ENCODE results near the gene CNTN4.

DNA sequence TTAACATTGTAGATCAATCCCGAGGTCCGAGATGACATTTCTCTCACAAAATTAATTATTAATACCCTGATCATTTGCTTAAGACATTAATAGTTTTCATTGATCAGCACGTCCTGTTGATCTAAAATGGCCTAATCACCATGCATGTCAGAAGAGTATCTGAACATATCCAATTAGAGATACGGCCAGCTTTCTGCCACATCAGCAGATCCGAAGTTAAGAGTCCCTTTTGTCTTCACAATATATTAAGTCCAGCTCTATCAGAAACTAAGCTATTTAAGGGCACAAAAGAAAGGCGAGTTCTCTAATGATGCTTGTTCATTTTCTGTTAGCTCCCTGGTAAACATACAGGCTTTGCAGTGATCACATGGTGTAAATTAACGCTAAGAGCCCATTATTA lies 470.3 kb downstream of the CNTN4 start:
- no peak for TF ChIP-seq RAD21 (IDR thresholded peaks at IDR 0.05)
- TF ChIP-seq, protein P1, sequence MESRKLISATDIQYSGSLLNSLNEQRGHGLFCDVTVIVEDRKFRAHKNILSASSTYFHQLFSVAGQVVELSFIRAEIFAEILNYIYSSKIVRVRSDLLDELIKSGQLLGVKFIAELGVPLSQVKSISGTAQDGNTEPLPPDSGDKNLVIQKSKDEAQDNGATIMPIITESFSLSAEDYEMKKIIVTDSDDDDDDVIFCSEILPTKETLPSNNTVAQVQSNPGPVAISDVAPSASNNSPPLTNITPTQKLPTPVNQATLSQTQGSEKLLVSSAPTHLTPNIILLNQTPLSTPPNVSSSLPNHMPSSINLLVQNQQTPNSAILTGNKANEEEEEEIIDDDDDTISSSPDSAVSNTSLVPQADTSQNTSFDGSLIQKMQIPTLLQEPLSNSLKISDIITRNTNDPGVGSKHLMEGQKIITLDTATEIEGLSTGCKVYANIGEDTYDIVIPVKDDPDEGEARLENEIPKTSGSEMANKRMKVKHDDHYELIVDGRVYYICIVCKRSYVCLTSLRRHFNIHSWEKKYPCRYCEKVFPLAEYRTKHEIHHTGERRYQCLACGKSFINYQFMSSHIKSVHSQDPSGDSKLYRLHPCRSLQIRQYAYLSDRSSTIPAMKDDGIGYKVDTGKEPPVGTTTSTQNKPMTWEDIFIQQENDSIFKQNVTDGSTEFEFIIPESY (IDR thresholded peaks at IDR 0.05), result no peak
- TF ChIP-seq, protein P2, sequence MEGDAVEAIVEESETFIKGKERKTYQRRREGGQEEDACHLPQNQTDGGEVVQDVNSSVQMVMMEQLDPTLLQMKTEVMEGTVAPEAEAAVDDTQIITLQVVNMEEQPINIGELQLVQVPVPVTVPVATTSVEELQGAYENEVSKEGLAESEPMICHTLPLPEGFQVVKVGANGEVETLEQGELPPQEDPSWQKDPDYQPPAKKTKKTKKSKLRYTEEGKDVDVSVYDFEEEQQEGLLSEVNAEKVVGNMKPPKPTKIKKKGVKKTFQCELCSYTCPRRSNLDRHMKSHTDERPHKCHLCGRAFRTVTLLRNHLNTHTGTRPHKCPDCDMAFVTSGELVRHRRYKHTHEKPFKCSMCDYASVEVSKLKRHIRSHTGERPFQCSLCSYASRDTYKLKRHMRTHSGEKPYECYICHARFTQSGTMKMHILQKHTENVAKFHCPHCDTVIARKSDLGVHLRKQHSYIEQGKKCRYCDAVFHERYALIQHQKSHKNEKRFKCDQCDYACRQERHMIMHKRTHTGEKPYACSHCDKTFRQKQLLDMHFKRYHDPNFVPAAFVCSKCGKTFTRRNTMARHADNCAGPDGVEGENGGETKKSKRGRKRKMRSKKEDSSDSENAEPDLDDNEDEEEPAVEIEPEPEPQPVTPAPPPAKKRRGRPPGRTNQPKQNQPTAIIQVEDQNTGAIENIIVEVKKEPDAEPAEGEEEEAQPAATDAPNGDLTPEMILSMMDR (IDR thresholded peaks at IDR 0.05; ENCODE audit: low read depth, low read length, missing input control), result no peak
- TF ChIP-seq, protein P3, sequence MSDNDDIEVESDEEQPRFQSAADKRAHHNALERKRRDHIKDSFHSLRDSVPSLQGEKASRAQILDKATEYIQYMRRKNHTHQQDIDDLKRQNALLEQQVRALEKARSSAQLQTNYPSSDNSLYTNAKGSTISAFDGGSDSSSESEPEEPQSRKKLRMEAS (IDR thresholded peaks at IDR 0.05), result no peak
- TF ChIP-seq EGR1 (IDR thresholded peaks at IDR 0.05; ENCODE audit: low read depth in 2 of 2), result no peak
- TF ChIP-seq JUND (IDR thresholded peaks at IDR 0.05), result no peak

All from liver (tissue), 3 donors.